ENCODE measurements around the gene RNH1. TPM values are rescaled to one million over a fixed set of nuclear protein-coding genes. Genes with fewer than 3 reads are reported as not detected.

Gene RNH1
- total RNA-seq, 1 experiment from 2014 or later: 59.0 TPM

DNA sequence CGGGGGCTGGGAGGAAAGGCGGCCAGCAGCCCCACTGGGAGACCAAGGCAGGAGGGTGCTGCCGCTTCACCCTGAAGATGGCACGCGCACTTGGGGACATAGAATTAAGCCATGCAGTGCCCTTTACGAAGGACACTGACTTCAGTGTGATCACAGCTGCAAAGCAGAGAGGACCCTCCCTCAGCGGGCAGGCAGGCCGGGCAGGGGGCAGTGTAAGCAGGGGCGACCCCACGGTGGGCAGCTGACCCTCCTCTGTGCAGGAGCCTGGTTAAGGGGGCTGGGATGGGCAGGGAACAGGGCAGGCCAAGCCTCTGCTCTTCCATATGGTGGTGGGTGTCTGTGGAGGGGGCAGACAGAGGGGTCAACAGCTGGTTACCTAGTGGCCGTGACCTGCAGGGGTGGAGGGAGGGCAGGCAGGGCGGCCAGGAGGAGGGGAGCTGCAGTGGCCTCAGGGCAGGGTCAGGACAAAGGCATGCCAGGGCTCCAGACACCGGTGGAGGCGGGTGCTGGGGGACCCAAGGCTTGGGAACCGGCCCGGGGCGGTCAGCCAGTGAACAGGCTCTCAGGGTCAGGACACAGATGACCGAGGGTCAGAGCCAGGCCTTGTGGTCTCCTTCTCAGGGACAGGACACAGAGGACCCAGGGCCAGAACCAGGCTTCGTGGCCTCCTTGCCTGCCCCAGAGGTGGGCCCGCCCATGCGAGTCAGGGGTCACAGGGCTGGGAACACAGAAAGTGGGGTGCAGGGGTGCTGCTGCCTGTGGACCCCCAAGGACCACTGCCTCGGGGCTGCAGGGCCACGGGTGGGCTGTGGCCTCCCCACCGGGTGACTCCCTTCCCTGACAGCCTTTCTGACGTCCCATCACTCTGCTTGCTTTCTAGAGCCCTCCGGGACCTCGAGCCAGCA, 46.3 kb upstream of the RNH1 start:
- Mint-ChIP-seq H3K4me3 (no peak overlapping the region), H3K36me3 (no peaks in the 10 kb centered on the region), H3K9me3 (no peaks in the 10 kb centered on the region), H3K4me1 (peaks cover 8% of the 10 kb centered on the region), H3K27me3 (ENCODE audit: low read depth) (peaks cover 24% of the 10 kb centered on the region), H3K27ac (no peak overlapping the region)
- CTCF ChIA-PET: interaction anchor here (0.6 to 3.4 kb wide), 10 partner anchors 14 to 709 kb away, joined by 3 to 32 read pairs (median 4); partner anchors contain the start of genes DEAF1 and TMEM80
- ATAC-seq (no peak), DNase-seq (ENCODE audit: low spot score) (no peak)
- POLR2A ChIA-PET: interaction anchor here (0.6 to 1.9 kb wide), 2 partner anchors 17 to 132 kb away, joined by 3 to 5 read pairs; partner anchors contain the start of gene HRAS
- no peak for TF ChIP-seq SMAD3 (CRISPR knock-in tag; IDR thresholded peaks at IDR 0.05; ENCODE audit: borderline replicate concordance)
- TF ChIP-seq, protein P1, sequence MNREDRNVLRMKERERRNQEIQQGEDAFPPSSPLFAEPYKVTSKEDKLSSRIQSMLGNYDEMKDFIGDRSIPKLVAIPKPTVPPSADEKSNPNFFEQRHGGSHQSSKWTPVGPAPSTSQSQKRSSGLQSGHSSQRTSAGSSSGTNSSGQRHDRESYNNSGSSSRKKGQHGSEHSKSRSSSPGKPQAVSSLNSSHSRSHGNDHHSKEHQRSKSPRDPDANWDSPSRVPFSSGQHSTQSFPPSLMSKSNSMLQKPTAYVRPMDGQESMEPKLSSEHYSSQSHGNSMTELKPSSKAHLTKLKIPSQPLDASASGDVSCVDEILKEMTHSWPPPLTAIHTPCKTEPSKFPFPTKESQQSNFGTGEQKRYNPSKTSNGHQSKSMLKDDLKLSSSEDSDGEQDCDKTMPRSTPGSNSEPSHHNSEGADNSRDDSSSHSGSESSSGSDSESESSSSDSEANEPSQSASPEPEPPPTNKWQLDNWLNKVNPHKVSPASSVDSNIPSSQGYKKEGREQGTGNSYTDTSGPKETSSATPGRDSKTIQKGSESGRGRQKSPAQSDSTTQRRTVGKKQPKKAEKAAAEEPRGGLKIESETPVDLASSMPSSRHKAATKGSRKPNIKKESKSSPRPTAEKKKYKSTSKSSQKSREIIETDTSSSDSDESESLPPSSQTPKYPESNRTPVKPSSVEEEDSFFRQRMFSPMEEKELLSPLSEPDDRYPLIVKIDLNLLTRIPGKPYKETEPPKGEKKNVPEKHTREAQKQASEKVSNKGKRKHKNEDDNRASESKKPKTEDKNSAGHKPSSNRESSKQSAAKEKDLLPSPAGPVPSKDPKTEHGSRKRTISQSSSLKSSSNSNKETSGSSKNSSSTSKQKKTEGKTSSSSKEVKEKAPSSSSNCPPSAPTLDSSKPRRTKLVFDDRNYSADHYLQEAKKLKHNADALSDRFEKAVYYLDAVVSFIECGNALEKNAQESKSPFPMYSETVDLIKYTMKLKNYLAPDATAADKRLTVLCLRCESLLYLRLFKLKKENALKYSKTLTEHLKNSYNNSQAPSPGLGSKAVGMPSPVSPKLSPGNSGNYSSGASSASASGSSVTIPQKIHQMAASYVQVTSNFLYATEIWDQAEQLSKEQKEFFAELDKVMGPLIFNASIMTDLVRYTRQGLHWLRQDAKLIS (CRISPR knock-in tag; IDR thresholded peaks at IDR 0.05; ENCODE audit: borderline replicate concordance): no peak
- TF ChIP-seq ZNF219 (CRISPR knock-in tag; IDR thresholded peaks at IDR 0.05; ENCODE audit: borderline replicate concordance): no peak
- no peak for TF ChIP-seq ELF4 (CRISPR knock-in tag; IDR thresholded peaks at IDR 0.05; ENCODE audit: low read depth)
- no peak for TF ChIP-seq RELA (CRISPR knock-in tag; IDR thresholded peaks at IDR 0.05; ENCODE audit: borderline replicate concordance)
- no peak for TF ChIP-seq FOXJ3 (CRISPR knock-in tag; IDR thresholded peaks at IDR 0.05; ENCODE audit: borderline replicate concordance)
- TF ChIP-seq ZNF138 (CRISPR knock-in tag; conservative IDR thresholded peaks at IDR 0.05): no peak
- TF ChIP-seq PRRX2 (CRISPR knock-in tag; IDR thresholded peaks at IDR 0.05): no peak
- TF ChIP-seq, protein P2, sequence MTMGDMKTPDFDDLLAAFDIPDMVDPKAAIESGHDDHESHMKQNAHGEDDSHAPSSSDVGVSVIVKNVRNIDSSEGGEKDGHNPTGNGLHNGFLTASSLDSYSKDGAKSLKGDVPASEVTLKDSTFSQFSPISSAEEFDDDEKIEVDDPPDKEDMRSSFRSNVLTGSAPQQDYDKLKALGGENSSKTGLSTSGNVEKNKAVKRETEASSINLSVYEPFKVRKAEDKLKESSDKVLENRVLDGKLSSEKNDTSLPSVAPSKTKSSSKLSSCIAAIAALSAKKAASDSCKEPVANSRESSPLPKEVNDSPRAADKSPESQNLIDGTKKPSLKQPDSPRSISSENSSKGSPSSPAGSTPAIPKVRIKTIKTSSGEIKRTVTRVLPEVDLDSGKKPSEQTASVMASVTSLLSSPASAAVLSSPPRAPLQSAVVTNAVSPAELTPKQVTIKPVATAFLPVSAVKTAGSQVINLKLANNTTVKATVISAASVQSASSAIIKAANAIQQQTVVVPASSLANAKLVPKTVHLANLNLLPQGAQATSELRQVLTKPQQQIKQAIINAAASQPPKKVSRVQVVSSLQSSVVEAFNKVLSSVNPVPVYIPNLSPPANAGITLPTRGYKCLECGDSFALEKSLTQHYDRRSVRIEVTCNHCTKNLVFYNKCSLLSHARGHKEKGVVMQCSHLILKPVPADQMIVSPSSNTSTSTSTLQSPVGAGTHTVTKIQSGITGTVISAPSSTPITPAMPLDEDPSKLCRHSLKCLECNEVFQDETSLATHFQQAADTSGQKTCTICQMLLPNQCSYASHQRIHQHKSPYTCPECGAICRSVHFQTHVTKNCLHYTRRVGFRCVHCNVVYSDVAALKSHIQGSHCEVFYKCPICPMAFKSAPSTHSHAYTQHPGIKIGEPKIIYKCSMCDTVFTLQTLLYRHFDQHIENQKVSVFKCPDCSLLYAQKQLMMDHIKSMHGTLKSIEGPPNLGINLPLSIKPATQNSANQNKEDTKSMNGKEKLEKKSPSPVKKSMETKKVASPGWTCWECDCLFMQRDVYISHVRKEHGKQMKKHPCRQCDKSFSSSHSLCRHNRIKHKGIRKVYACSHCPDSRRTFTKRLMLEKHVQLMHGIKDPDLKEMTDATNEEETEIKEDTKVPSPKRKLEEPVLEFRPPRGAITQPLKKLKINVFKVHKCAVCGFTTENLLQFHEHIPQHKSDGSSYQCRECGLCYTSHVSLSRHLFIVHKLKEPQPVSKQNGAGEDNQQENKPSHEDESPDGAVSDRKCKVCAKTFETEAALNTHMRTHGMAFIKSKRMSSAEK (CRISPR knock-in tag; IDR thresholded peaks at IDR 0.05; ENCODE audit: borderline replicate concordance): no peak
- TF ChIP-seq NR2C2 (CRISPR knock-in tag; IDR thresholded peaks at IDR 0.05): no peak
- no peak for TF ChIP-seq NFE2L1 (CRISPR knock-in tag; IDR thresholded peaks at IDR 0.05)
- no peak for TF ChIP-seq ZBTB21 (CRISPR knock-in tag; IDR thresholded peaks at IDR 0.05; ENCODE audit: borderline replicate concordance)
- TF ChIP-seq, protein P3, sequence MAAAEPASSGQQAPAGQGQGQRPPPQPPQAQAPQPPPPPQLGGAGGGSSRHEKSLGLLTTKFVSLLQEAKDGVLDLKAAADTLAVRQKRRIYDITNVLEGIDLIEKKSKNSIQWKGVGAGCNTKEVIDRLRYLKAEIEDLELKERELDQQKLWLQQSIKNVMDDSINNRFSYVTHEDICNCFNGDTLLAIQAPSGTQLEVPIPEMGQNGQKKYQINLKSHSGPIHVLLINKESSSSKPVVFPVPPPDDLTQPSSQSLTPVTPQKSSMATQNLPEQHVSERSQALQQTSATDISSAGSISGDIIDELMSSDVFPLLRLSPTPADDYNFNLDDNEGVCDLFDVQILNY (CRISPR knock-in tag; IDR thresholded peaks at IDR 0.05): no peak
- TF ChIP-seq IRF2 (CRISPR knock-in tag; IDR thresholded peaks at IDR 0.05; ENCODE audit: borderline replicate concordance, low read depth): no peak
- no peak for TF ChIP-seq JUN (CRISPR knock-in tag; IDR thresholded peaks at IDR 0.05)

DNA sequence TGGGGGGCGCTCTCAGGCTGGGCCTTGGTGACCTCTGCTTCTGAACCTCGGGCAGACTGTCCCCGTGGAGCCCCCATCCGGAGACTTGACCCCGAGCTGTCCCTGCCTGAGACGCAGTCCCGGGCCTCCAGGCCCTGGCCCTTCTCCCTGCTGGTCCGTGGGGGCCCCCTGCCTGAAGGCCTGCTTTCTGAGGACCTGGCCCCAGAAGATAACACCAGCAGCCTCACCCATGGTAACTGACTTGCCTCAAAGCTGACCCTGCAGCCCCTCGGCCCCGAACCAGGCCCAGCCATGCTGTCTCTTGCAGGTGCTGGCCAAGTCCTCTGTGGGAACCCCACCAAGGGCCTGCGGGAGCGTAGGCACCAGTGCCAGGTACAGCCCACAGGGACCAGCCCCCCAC, 44.6 kb upstream of the RNH1 start:
- no peak overlapping the region for H3K4me3 Mint-ChIP-seq
- no peaks in the 10 kb centered on the region for H3K9me3 Mint-ChIP-seq
- H3K27ac Mint-ChIP-seq: no peak overlapping the region
- no peaks in the 10 kb centered on the region for H3K36me3 Mint-ChIP-seq
- CTCF ChIA-PET: interaction anchor here (0.7 to 1.1 kb wide), 3 partner anchors 24 to 204 kb away, joined by 3 to 4 read pairs (median 3); no protein-coding TSS in a partner anchor
- peaks cover 3% of the 10 kb centered on the region; the same call in 1 of the 2 replicates for H3K4me1 Mint-ChIP-seq
- DNase-seq (ENCODE audit: low spot score) (no peak), ATAC-seq (no peak)
- H3K27me3 Mint-ChIP-seq (ENCODE audit: low read depth): peaks cover 7% of the 10 kb centered on the region
- POLR2A ChIA-PET: no interaction called here
- TF ChIP-seq, protein P4, sequence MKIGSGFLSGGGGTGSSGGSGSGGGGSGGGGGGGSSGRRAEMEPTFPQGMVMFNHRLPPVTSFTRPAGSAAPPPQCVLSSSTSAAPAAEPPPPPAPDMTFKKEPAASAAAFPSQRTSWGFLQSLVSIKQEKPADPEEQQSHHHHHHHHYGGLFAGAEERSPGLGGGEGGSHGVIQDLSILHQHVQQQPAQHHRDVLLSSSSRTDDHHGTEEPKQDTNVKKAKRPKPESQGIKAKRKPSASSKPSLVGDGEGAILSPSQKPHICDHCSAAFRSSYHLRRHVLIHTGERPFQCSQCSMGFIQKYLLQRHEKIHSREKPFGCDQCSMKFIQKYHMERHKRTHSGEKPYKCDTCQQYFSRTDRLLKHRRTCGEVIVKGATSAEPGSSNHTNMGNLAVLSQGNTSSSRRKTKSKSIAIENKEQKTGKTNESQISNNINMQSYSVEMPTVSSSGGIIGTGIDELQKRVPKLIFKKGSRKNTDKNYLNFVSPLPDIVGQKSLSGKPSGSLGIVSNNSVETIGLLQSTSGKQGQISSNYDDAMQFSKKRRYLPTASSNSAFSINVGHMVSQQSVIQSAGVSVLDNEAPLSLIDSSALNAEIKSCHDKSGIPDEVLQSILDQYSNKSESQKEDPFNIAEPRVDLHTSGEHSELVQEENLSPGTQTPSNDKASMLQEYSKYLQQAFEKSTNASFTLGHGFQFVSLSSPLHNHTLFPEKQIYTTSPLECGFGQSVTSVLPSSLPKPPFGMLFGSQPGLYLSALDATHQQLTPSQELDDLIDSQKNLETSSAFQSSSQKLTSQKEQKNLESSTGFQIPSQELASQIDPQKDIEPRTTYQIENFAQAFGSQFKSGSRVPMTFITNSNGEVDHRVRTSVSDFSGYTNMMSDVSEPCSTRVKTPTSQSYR (CRISPR knock-in tag; IDR thresholded peaks at IDR 0.05): no peak
- TF ChIP-seq ZNF232 (CRISPR knock-in tag; IDR thresholded peaks at IDR 0.05): no peak
- TF ChIP-seq TCF7 (CRISPR knock-in tag; IDR thresholded peaks at IDR 0.05; ENCODE audit: low read depth): no peak
- TF ChIP-seq ZNF138 (CRISPR knock-in tag; conservative IDR thresholded peaks at IDR 0.05): no peak
- no peak for TF ChIP-seq ZNF423 (CRISPR knock-in tag; IDR thresholded peaks at IDR 0.05)
- no peak for TF ChIP-seq IRF2 (CRISPR knock-in tag; IDR thresholded peaks at IDR 0.05; ENCODE audit: borderline replicate concordance, low read depth)
